Neural progenitor cell (in vitro differentiated cells): Measurements from ENCODE around the gene RPTOR.

Source experiments
- CTCF ChIP-seq: fragments of 200-600 bp; sonication (generic); IDR thresholded peaks from 2 replicates; pipeline ENCODE4 v1.5.1; 2017; ENCODE audit warnings: antibody characterized with exemption, mild to moderate bottlenecking
- EZH2 ChIP-seq: fragments of 200-600 bp; sonication (generic); IDR thresholded peaks from 2 replicates; pipeline ENCODE4 v1.6.1; 2017; ENCODE audit warnings: antibody characterized with exemption, mild to moderate bottlenecking, moderate library complexity
- EZH2phosphoT487 ChIP-seq: fragments of 200-600 bp; sonication (generic); IDR thresholded peaks from 2 replicates; pipeline ENCODE4 v1.6.1; 2017; ENCODE audit warnings: antibody characterized with exemption

GRCh38 chr17:80775863-80776262 lies 231.2 kb downstream of the RPTOR start:
- TF ChIP-seq CTCF: no peak
- TF ChIP-seq EZH2: no peak
- no peak for TF ChIP-seq EZH2phosphoT487
